Stimulated activated CD8-positive, alpha-beta memory T cell treated with anti-CD3 and anti-CD28 coated beads, Interleukin-4, amount 100 ng/mL, for 4 hours (primary cell): ENCODE measurements around the gene KMT5C.

ENCODE experiments used
- DNase-seq, 2 donors: peaks; one replicate each; pipeline ENCODE4 v3.0.0-alpha.2; 2020; ENCODE audit warnings: low read depth in 2 of 2, low spot score in 1 of 2

Gene KMT5C

DNA sequence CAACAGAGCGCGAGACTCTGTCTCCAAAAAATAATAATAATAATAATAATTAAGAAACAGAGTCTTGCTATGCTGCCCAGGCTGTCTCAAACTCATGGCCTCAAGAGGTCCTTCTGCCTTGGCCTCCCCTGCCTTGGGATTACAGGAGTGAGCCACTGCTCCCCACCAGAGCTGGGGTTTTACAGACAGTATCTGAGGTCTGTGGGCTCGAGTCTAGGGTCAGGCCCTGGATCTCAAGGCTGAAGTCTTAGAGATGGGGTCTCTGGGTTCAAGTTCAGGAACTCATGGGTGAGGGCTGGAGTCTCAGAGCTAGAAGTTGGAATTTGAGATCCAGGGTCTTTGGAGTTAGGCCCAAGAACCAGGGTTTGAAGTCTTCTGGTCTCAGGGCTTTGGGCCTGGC lies 27.1 kb downstream of the KMT5C start:
- no peak for DNase-seq

DNA sequence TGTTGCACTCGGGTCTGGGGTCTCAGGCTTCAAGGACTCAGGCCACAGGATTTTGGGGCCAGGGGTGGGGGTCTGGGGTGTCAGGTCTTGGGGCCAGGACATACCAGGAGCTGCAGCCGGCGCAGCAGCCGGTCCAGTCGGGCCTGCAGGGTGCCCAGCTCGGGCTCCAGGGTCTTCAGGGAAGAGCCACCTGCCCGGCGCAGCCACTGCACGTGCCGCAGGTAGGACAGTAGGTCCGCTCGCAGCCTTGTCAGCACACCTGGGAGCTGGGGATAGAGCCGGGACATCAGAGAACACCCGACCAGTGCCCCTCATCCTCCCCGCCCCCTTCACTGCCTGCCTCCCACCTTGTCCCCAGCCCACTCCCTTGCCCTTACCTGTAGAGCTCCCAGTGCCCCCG lies 28.4 kb downstream of the KMT5C start:
- DNase-seq: no peak

DNA sequence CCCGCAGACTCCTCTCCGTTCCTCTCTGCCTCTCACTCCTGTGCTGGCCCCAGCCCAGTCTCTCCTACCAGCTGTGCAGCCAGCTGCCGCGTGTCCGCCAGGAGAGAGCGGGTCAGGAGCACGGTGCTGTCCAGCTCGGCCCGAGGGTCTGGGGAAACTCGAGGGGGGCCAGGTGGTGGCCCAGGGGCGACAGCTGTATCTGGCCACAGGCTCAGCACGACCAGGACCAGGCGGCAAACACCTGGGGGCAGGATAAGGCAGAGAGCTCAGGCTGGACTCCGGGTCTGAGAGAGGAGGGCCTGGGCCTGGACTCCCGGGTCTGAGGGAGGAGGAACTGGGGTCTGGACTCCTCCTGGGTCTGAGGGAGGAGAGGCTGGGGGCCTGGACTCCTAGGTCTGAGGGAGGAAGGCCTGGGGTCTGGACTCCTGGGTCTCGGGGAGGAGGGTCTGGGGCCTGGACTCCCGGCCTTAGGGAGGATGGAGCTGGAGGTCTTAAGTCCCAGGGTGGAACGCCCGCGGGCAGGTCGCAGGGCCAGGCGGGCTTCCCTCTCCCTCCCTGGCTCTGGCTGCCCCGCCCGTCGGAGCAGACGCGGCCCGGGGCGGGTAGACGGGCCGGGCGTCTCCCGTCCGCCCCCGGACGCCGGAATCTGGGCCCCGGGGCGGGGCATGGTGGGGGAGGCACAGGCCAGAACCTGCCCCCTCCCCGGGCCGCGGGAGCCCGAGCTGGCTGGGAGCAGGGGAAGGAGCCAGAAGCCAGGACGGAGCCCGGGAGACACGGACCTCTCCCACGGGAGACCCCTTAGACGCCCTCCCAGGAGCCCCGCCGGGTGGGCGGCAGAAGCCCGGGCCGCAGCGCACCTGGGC lies 29.3 kb downstream of the KMT5C start:
- no peak for DNase-seq

DNA sequence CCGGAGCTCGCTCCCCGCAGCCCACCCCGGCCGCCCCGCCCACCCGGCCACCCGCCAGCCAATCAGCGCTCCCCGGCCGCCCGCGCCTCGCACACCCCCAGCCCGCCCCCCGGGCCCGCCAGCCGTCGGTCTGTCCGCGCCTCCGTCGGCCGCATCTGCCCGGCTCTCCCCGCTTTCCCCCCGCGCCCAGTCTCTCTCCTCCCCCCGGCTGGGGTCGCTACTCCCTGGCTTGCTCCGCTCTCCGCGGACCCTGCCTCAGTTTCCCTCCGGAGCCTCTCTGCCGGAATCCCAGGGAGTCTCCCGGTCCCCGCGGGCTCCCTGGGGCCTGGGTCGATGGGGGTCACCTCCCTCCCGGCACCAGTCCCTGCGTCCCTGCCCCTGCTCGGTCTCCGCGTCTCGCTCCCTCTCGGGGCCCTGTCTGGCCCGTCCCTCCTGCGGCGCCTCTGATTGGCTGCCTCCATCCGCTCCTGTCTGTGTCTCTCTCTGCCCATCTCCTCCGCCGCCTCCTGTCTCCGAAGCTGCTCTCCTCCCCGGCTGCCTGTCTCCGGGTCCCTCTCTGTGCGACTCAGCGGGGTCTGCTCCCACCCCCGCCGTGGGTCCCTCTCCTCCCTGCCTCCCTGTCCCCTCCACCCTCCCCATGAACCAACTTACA lies 30.1 kb downstream of the KMT5C start:
- no peak for DNase-seq

DNA sequence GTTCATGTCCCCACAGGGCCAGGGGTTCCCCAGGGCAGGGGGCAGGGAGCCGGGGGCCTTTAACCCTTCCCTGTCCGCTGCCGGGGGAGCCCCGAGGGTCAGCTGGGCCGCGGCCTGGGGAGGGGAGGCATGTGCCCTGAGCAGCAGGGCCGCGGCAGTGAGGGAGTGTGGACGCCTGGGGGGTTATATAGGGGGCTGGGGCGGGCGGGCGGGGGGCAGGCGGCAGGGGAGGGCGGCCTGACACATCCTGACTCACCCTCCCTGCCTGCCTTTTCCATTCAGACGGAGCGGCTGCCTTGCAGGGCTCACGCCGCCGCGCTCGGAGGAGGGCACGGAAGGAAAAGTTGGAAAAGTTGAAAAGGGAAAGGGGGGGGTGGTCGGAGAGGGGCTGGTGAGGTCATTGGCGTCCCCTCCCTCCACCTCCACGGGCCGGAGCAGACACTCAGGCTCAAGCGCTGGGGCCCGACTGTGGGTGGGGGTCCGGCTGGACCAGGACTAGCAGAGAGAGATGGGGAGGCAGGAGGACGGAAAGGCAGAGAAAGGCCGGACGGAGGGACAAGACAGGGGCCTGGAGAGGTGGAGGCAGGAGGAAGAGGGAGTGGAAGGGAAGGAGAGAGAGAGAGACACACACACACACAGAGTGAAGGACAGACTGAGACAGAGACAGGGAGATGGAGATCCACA lies 30.8 kb downstream of the KMT5C start, which contains the start of gene IL11:
Gene IL11, minus strand, starts transcription at position 159 of the 684 bp plus-strand sequence. Its CDS starts 153 bp downstream, at position 6.
- no peak for DNase-seq

DNA sequence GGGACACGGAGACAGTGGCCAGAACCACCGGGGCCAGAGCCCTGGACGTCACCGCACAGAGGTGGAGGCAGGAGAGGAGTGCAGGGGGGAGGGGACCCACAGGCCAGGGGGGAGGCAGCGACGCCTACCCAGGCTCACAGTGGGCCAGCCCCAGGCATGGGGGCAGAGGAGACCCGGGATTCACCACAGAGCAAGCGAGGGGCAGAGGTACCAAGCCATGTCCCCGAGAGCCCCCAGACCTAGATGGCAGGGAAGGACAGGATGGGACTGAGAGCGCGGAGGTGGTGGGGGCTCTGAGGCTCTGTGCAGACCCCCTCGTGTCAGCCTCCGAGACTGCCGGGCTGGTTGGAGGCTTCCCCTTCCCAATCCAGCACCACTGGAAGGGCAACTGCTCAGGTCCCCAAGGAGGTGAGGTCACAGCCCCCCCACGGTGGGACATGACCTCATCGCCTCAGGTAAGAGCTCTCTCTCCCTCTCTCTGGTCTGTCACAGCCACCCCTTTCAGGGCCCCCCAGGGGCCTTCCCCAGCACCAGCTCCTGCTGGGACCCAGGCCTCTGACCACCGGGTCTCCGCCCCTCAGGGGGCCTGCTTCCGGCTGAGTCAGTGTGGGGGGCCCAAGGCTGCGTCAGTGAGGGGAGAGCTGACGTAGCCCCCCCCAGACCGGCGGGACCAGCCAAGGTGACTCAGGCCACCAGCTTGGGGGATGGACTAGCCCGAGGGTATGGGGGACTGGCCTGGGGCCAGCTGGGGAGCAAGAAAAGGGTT lies 32.8 kb downstream of the KMT5C start:
- no peak for DNase-seq

DNA sequence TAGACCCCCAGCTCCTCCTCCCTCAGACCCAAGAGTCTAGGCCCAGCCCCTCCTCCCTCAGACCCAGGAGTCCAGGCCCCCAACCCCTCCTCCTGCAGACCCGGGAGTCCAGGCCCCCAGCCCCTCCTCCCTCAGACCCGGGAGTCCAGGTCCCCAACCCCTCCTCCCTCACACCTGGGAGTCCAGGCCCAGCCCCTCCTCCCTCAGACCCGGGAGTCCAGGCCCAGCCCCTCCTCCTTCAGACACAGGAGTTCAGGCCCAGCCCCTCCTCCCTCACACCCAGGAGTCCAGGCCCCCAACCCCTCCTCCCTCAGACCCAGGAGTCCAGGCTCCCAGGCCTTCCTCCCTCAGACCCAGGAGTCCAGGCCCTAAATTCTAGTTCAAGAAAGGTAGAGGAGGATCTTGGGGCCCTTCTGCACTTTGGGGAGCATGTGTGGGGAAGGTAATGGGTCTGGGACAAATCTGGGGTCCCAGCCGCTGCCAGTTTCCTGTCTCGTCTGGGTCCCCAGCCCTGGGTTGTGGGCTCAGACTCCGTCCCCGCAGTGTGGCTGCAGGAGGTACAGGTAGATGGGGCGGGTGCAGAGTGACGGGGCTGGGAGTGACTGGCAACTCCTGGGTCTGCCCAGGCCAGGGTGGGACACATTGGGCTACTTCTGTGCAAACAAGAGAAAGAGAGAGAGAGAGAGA lies 33.8 kb downstream of the KMT5C start:
- no peak for DNase-seq

DNA sequence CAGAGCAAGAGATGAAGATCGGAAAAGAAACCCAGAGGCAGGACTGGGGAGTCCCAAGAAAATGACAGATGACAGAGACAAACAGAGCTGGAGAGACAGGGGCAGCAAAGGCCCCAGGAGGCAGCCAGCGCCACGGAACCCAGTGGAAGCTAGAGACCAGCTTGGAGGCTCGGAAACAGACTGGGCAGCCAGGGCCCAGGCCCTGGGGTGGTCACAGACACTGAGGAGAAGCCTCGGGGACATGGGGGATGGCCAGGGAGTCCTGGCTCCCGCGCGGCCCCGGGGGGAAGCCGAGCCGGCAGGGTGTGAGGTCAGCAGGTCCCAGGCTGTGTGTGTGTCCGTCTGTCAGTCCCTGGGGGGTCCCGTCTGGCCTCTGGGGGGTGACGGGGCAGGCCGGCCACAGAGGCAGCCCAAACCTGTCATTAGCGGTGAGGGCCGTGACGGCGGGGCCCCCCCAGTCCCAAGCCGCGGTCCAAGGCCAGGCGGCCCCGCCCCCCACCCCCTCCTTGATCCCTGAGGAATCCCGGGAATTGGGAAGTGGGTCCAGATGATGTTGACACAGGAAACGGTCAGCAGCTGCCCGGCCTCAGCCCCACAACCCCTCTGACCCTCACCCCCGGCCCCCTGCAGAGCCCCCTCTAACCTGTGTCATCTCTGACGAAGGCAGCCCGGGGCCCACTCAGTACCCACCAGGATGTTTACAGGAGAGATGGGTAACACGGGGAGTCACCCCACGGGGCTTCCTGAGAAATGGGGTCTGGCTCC lies 34.5 kb downstream of the KMT5C start:
- DNase-seq: no peak

DNA sequence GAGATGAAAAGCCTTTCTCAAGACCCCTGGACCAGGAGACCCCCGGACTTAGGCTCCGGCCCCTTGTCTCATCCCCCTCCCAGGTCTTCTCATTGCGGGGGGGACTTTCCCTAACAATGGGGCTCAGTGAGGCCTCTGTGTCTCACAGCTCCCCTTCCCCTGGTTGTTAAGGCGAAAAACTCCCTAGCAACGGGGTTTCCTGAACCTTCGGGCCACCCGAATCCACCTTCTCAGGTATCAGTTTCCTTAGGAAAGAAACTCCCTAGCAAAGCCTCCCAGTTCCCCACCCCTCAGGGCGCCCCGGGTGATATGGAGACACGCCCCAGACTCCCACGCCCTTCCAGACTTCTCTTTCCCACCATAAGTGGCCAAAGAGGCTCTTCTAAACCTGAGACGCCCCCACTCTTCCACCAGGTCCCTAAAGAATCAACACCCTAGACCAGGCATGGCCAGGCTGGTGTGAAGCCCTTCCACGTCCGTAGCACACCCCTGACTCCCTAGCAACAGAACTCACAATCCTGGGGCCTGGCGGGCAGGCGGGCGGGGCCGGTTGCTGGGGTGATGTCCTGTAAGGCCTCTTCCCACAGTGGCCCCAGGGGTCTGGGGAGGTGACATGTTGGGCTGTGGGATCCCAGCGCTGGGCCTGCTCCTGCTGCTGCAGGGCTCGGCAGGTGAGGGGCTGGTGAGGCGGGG lies 36.7 kb downstream of the KMT5C start, which contains the start of gene TMEM190:
Gene TMEM190, plus strand, starts transcription at position 586 of the 693 bp plus-strand sequence. Its CDS starts 28 bp downstream, at position 614.
- DNase-seq: no peak

DNA sequence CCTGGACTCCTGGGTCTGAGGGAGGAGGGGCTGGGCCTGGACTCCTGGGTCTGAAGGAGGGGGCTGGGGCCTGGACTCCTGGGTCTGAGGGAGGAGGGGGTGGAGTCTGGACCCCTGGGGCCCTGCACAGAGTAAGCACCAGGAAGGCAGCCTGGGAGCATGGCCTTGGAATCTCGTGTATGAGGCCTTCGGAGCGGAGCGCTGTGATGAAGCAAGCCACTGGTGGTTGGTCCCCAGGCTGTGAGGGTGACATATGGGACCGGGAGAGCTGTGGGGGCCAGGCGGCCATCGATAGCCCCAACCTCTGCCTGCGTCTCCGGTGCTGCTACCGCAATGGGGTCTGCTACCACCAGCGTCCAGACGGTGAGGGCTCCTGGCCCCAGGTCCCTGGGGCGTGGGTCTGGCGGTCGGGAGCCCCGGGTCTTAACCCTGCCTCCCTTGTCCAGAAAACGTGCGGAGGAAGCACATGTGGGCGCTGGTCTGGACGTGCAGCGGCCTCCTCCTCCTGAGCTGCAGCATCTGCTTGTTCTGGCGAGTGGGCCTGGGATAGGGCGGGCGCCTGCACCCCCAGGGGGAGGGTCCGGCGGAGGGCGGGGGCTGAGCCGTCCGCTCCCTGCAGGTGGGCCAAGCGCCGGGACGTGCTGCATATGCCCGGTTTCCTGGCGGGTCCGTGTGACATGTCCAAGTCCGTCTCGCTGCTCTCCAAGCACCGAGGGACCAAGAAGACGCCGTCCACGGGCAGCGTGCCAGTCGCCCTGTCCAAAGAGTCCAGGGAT lies 37.9 kb downstream of the KMT5C start:
- no peak for DNase-seq

DNA sequence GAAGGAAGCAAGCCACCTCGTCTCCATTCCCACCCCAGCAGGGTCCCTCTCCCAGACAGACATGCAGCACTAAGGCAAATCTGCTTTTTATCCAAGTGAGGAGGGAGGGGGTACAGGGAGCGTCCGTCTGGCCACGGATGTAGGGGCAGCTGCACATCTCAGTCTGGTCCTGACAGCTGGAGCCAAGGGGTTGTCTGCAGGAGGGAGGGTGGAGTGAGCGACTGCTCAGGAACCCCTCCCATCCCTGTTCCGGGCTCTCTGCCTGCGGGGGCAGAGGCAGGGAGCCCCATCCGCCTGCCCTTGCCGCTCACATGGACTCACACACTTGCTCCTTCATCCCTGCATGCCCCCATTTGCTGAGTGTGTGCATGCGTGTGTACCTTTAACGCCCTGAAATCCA lies 39.5 kb downstream of the KMT5C start:
- no peak for DNase-seq

DNA sequence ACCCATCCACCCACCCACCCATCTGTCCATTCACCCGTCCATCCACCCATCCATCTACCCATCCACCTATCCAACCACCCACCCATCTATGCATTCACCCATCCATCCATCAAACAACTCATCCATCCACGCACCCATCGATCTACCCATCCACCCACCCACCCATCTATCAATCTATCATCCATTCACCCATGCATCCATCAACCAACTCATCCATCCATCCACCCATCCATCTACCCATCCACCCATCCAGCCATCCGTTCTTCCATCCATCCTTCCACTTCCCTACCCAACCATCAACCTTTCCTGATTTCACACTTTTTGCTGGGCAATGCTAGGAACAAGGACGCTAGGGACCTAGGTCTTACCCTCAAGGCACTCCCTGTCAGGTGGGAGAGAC lies 42.3 kb downstream of the KMT5C start:
- DNase-seq: no peak

DNA sequence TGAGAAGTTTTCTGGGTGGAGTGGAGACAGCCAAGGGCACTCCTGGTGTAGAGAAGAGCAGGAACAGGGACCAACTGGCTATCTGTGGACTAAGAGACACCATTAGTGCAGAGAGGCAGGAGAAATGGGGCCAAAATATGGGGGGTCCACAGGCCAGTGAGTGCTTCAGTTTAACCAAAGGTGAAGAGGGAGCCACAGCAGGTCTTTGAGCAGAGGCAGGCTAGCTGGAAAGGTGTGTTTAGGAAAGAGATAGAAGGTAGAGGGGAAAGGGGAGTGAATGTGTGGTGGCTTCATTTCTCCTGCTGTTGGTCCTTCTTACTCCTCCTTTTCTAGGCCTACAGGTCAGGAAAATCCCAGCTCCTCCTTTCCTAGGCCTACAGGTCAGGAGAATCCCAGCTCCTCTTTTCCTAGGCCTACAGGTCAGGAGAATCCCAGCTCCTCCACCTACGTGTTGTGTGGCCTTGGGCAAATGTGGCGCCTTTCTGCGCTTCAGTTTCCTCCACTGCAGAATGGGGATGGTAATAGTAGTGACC lies 42.9 kb downstream of the KMT5C start:
- DNase-seq: no peak

DNA sequence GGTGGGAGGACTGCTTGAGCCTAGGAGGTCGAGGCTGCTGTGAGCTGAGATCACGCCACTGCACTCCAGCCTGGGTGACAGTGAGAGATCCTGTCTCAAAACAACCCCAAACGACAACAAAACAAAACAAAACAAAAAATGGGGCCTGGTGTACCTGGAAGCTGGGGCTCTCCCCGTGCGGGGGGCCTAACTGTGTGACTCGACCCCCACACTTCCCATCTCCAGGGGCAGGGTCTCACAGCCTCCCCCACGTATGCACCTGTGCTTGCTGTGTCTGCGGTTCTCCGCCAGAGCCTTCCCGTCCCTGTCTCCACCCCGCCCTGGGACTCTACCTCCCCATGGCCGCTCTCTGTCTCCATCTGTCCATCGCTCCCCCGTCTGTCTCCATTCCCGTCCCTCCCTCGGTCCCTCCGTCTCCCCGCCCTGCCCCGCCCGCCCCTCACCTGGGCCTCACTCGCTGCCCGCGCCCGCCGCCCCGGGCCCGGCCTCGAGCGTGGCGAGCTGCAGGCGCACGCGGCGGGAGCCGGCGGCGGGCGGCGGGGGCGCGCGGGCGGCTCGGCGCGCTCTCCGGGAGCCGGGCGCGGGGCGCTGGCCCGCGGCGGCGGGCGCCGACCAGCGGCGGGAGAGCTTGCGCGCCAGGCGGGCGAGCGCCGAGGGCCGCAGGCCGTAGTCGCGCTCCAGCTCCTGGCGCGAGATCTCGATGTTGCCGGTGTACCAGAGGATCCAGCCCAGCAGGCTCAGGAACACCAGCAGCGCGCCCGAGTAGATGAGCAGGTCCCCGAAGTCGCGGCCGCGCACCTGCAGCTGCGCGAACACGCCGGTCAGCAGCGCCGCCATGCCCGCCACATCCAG lies 43.8 kb downstream of the KMT5C start:
- DNase-seq: no peak

DNA sequence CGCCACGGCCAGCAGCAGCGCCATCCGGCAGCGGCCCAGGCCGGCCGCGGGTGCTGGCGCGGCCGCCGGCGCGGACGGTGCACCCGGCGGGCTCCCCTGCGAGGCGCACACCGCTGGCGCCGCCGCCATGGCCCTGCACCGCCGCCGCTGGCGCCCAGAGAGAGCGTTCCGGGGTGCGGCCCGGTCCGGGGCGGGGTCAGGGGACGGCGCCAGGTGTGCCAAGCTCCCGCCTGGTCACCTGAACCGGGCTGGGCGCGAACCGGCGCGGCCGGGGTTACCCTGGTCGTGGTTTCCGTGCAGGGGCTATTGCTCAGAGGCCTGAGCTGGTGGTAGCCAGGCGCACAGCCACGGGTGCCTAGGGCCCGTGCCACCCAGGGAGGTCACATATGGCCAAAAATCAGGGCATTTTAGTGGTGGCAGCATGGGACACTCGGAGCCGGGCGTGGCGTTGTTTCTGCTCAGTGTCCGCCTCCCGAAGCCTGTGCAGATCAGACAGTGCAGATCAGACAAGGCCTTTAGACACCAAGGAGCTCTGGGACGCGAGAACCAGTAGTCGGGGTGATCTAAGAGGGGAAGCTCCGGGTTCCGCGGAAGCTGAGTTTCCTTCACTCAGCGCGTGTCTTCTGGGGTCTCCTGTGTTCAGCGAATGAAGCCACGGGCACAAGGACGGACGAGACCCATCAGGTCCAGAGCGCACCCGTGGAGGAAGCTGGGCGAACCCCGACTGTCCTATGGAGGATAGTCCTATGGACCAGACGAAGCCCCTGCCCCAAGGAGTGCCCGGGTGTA lies 44.6 kb downstream of the KMT5C start, which contains the start of gene TMEM238:
Gene TMEM238, minus strand, starts transcription at position 162 of the 789 bp plus-strand sequence. Its CDS starts 33 bp downstream, at position 129.
- no peak for DNase-seq
